ENCODE results near the gene BARHL1. TPM values are rescaled to one million over a fixed set of nuclear protein-coding genes. Genes with fewer than 3 reads are reported as not detected.

The BARHL1 gene
- total RNA-seq, 4 donors from 2014 or later = not detected

DNA sequence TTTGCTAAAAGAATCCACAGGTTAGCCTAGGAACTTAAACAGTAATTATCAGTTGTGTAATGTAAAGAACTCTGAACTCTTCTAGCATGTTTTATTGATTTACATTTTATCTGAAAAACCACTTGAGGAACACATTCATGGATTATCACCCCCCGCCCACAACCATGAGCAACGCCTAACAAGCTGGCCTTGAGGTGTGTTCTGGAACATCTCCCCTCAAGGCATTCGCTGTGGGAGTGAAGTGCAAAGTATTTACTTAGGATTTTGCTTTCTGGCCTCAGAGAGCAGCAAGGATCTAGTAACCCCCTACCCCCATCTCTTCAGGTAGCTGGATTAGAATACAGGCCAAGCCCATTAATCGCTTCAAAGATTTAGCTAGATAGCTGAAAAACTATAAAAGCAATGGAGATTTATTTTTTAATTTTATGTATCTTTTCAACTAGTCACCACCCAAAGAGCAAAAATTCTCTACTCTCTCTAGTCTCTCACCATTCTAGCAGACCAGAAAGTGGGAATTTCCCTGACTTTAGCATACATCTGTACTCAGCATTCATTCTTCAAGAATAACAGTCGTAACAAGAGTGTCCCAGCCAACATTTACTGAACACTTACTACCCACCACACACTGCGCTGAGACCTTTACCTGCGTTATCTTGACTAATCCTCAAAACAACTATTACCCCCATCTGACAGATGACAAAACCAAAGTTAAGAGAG lies 50.2 kb downstream of the BARHL1 start:
- TF ChIP-seq, protein P1, sequence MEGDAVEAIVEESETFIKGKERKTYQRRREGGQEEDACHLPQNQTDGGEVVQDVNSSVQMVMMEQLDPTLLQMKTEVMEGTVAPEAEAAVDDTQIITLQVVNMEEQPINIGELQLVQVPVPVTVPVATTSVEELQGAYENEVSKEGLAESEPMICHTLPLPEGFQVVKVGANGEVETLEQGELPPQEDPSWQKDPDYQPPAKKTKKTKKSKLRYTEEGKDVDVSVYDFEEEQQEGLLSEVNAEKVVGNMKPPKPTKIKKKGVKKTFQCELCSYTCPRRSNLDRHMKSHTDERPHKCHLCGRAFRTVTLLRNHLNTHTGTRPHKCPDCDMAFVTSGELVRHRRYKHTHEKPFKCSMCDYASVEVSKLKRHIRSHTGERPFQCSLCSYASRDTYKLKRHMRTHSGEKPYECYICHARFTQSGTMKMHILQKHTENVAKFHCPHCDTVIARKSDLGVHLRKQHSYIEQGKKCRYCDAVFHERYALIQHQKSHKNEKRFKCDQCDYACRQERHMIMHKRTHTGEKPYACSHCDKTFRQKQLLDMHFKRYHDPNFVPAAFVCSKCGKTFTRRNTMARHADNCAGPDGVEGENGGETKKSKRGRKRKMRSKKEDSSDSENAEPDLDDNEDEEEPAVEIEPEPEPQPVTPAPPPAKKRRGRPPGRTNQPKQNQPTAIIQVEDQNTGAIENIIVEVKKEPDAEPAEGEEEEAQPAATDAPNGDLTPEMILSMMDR (IDR thresholded peaks at IDR 0.05) = no peak
- ATAC-seq (ENCODE audit: low FRiP score) (no peak), DNase-seq (ENCODE audit: low spot score) (no peak)

DNA sequence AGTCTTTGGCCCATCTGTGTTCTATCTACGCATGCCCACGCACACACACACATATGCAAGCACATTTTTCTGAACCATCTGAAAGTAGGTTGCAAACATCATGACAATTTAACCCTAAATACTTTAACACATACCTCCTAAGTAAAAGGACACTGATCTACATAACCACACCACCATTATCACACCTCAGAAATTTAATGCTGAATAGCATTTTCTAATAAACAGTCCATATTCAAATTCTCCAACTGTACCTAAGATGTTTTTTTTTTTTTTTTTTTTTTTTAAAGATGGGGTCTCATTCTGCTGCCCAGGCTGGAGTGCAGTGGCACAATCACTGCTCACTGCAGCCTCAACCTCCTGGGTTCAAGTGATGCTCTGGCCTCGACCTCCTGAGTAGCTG lies 51.9 kb downstream of the BARHL1 start:
- no peak for ATAC-seq (ENCODE audit: low FRiP score)
- TF ChIP-seq, protein P1 (IDR thresholded peaks at IDR 0.05) = no peak
- DNase-seq (ENCODE audit: low spot score) = no peak

DNA sequence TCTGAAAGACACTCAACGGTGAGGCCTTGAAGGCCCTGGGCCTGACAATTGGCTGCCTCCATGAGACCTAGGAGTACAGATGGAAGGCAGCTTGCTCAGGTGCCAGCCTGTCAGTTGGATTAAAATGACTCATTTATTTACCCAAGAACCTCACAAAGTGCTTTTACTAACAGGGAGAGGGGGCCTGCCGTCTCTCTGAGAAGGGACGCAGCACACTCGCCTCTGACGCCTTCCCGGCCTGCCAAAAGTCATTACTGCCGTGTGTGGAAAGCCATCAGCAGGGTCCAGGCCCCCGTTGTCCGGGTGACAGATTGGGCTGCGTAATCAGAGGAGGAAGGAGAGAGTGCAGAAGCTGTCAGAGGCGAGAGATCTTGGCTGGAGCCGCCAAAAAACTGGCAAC lies 54.9 kb downstream of the BARHL1 start:
- TF ChIP-seq, protein P1 (IDR thresholded peaks at IDR 0.05) = no peak
- no peak for DNase-seq (ENCODE audit: low spot score)
- no peak for ATAC-seq (ENCODE audit: low FRiP score)

DNA sequence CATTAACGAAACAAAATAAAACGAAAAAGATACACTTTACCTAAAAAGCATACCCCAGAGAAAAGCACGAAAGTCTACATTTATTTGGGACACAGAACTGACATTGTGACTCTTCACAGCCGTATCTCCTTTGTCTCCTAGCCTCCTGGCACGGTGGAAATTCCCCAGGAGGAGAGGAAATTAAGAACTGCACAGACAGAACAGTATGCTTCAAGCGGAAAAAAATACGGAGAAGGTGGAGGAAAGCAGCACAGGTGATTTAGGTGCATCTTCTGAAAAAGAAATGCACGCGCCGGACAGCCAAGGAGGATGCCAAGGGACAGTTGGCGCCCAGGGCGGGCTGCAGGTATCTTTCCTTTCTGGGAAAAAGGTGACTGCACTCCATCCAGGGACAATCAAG lies 55.4 kb downstream of the BARHL1 start:
- TF ChIP-seq, protein P1 (IDR thresholded peaks at IDR 0.05) = no peak
- DNase-seq (ENCODE audit: low spot score) (no peak), ATAC-seq (ENCODE audit: low FRiP score) (no peak)

DNA sequence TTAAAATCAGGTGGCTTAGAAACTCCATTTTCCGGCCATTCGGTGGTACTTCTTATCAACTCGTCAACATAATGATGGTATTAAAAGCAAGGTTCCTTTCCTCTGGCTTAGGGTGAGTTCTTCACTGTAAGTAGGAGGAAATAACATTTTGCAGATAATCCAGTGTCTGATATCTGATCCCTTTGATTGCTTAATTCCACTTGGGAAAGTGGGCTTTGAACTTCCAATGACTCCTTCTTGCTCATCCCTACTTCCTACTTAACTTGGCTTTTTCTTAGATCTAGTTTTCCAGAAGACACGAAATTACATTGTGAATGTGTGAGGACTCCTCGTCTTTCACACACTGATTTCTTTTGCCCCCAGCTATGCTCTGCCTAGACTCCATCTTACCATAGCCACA lies 55.8 kb downstream of the BARHL1 start:
- TF ChIP-seq, protein P1 (IDR thresholded peaks at IDR 0.05) = no peak
- ATAC-seq (ENCODE audit: low FRiP score) (no peak), DNase-seq (ENCODE audit: low spot score) (no peak)

DNA sequence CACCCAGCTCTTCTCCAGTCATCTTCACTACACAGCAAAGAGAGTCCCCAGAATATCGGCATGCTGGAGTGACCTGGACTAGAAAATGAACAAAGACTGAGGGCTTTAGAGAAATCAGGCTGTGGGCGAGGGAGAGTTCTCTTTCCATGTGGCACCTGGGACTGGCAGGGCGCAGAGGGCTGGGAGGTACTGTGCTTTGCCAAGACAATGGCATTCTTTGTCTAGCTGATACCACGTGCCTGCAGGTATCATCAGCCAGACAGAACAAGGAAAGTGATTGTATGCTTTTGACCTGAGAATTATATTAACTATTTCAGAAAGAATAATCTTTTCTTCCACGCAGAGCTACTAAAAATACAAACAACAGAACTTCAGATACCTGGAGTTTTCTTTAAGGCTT lies 56.9 kb downstream of the BARHL1 start:
- TF ChIP-seq, protein P1 (IDR thresholded peaks at IDR 0.05) = no peak
- ATAC-seq (ENCODE audit: low FRiP score) = no peak
- DNase-seq (ENCODE audit: low spot score) = no peak

Other genes with a start within 250 kb of the BARHL1 start
- 10 to 100 TPM; 52.5 to 79.4 (median 69.7) TPM for gene SETX, start 227.6 kb upstream of the BARHL1 start, total RNA-seq
- 10 to 100 TPM in 2 of 4 donors, 1 to 10 TPM in 2; 7.9 to 19.1 (median 10.2) TPM for gene TTF1, start 175.8 kb upstream of the BARHL1 start, total RNA-seq
- not detected for gene CFAP77, start 172.4 kb upstream of the BARHL1 start, total RNA-seq
- 10 to 100 TPM in 2 of 4 donors, 1 to 10 TPM in 2; 8.8 to 28.0 (median 9.9) TPM for gene DDX31, start 87.4 kb downstream of the BARHL1 start, total RNA-seq
- 10 to 100 TPM in 2 of 4 donors, 1 to 10 TPM in 2; 7.2 to 19.2 (median 10.0) TPM for gene GTF3C4, start 87.9 kb downstream of the BARHL1 start, total RNA-seq

Measured in omental fat pad (tissue), 4 donors.